K562 (cell line): ENCODE measurements around the gene CRB2.

Source experiments
- ARNT ChIP-seq, 2 experiments: fragments of 450-650 bp; IDR thresholded peaks; 2 replicates each; pipeline ENCODE4 v1.6.1; 2016; ENCODE audit warnings: mild to moderate bottlenecking in 1 of 2
- CREB3L1 ChIP-seq: fragments of 450-650 bp; IDR thresholded peaks from 2 replicates; pipeline ENCODE4 v1.6.1; 2014; ENCODE audit warnings: low read depth, mild to moderate bottlenecking, moderate library complexity, borderline replicate concordance
- CTCF ChIP-seq, 3 experiments: IDR thresholded peaks in 2 of 3; conservative IDR thresholded peaks in 1 of 3; 2 replicates each; pipeline ENCODE4 v1.5.1; 2011 to 2012; ENCODE audit warnings: low read length in 3 of 3, mild to moderate bottlenecking in 3 of 3, control low read depth in 2 of 3, improper control_type of control experiment in 1 of 3, inconsistent platforms in 1 of 3, low read depth in 1 of 3, mixed read lengths in 1 of 3, moderate library complexity in 1 of 3; ENCODE audit not compliant: insufficient read depth in 2 of 3
- EP300 ChIP-seq: IDR thresholded peaks from 2 replicates; pipeline ENCODE4 v1.6.1; 2012; ENCODE audit warnings: low read length, improper control_type of control experiment
- EP400 ChIP-seq: fragments of 450-650 bp; IDR thresholded peaks from 2 replicates; pipeline ENCODE4 v1.6.1; 2017; ENCODE audit warnings: antibody characterized with exemption, mild to moderate bottlenecking, moderate library complexity
- ETV6 ChIP-seq, 3 experiments: fragments of 150-350 bp in 1 of 3; sonication (generic) in 1 of 3; formaldehyde crosslinking in 1 of 3; IDR thresholded peaks; 2 replicates each; pipeline versions ENCODE4 v1.6.1 to v1.8.0; 2014 to 2022; ENCODE audit warnings: borderline replicate concordance in 2 of 3, low read depth in 2 of 3, antibody characterized with exemption in 1 of 3, low read length in 1 of 3, mild to moderate bottlenecking in 1 of 3, missing genetic modification reagents in 1 of 3
- MYNN ChIP-seq, 2 experiments: sonication (generic); formaldehyde crosslinking in 1 of 2; IDR thresholded peaks; 2 replicates each; pipeline versions ENCODE4 v1.5.0 to v1.6.1; 2016 to 2020; ENCODE audit warnings: antibody characterized with exemption in 1 of 2, missing genetic modification reagents in 1 of 2
- POLR2A ChIP-seq: fragments of 450-650 bp; conservative IDR thresholded peaks from 2 replicates; pipeline ENCODE4 v1.6.1; 2016
- ZBTB12 ChIP-seq: fragments of 250-450 bp; sonication (Bioruptor Pico); IDR thresholded peaks from 2 replicates; pipeline ENCODE4 v1.4.0; 2020
- ZNF512 ChIP-seq: IDR thresholded peaks from 2 replicates; pipeline ENCODE4 v1.6.1; 2016; ENCODE audit warnings: missing genetic modification characterization, missing compliant biosample characterization
- ZNF644 ChIP-seq: fragments of 200-800 bp; sonication (Bioruptor generic); IDR thresholded peaks from 2 replicates; pipeline ENCODE4 v1.6.1; 2016; ENCODE audit warnings: low read depth, missing genetic modification characterization, missing compliant biosample characterization

- no peak for TF ChIP-seq POLR2A
- TF ChIP-seq ZNF644 (tag), result no peak
- TF ChIP-seq ZNF512 (tag), result no peak
- no peak for TF ChIP-seq CREB3L1
- TF ChIP-seq EP400, result no peak
- no peak for TF ChIP-seq MYNN (IDR thresholded peaks at IDR 0.05)
- no peak for TF ChIP-seq MYNN (CRISPR knock-in tag; IDR thresholded peaks at IDR 0.05)
- no peak for TF ChIP-seq CTCF (IDR thresholded peaks at IDR 0.05 in 2 of 3, conservative IDR thresholded peaks at IDR 0.05 in 1 of 3; ENCODE audit: insufficient read depth in 2 of 3, low read depth in 1 of 3, low read length in 3 of 3)
- no peak for TF ChIP-seq ZBTB12
- TF ChIP-seq ARNT (IDR thresholded peaks at IDR 0.05), result no peak
- no peak for TF ChIP-seq EP300
- TF ChIP-seq ETV6 (IDR thresholded peaks at IDR 0.05; ENCODE audit: borderline replicate concordance in 1 of 2, low read depth in 2 of 2, low read length in 1 of 2), result no peak
- TF ChIP-seq ETV6 (CRISPR knock-in tag; IDR thresholded peaks at IDR 0.05; ENCODE audit: borderline replicate concordance), result no peak
Observed at GRCh38 chr9:123368536-123369153, 12.6 kb downstream of the CRB2 start.
